Chondrocyte (in vitro differentiated cells): ENCODE data around the gene MEIS1. TPM values are rescaled to one million over a fixed set of nuclear protein-coding genes. Genes with fewer than 3 reads are reported as not detected.

Experiments used
- DNase-seq: peaks from one replicate; pipeline ENCODE4 v3.0.0; 2021; ENCODE audit warnings: mixed read lengths, low spot score
- H3K27ac Mint-ChIP-seq: one replicate; pipeline ENCODE4 v1.8.0; 2021; ENCODE audit warnings: mild to moderate bottlenecking, moderate library complexity, mixed read lengths; ENCODE audit not compliant: unreplicated experiment
- H3K27me3 Mint-ChIP-seq: 2 replicates; pipeline ENCODE4 v1.8.0; 2021; ENCODE audit warnings: low read depth, mixed read lengths
- H3K36me3 Mint-ChIP-seq: 2 replicates; pipeline ENCODE4 v1.8.0; 2021; ENCODE audit warnings: low read depth, mixed read lengths
- H3K4me1 Mint-ChIP-seq: 2 replicates; pipeline ENCODE4 v1.8.0; 2021; ENCODE audit warnings: low read depth, mild to moderate bottlenecking, mixed read lengths
- H3K4me3 Mint-ChIP-seq: one replicate; pipeline ENCODE4 v1.8.0; 2021; ENCODE audit warnings: mild to moderate bottlenecking, moderate library complexity, mixed read lengths; ENCODE audit not compliant: unreplicated experiment
- H3K9me3 Mint-ChIP-seq: 2 replicates; pipeline ENCODE4 v1.8.0; 2021; ENCODE audit warnings: low read depth, mixed read lengths
- CTCF ChIP-seq: fragments of 200-600 bp; sonication (generic); IDR thresholded peaks from 2 replicates; pipeline ENCODE4 v1.5.0; 2021; ENCODE audit warnings: antibody characterized with exemption, mild to moderate bottlenecking, moderate library complexity
- total RNA-seq: library from RNA; stranded (reverse); gene quantifications from 3 replicates; pipeline ENCODE4 v1.2.1, GENCODE V29; 2021

Gene MEIS1
- total RNA-seq, 1 donor from 2014 or later = 18.5 TPM

DNA sequence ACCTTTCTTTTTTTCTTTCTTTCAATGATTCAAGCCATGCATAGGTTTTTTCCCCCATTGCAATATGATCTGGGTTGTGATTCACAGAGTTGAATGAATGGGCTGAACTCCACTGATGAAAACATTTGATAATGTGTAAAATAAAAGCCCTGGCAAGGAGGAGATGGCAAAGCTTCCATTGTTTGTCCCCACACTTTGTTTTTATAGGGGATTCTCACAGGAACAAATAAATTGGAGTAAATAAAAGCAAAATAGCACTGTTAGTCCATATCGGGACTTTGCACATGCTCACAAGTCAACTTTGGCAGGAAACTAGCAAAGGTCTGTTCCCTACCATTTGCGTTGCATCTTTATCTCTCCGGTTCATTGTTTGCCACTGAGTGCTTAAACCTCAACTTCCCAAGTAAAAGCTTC lies 55.7 kb downstream of the MEIS1 start:
- no peak for TF ChIP-seq CTCF
- Mint-ChIP-seq H3K4me3 (no peak overlapping the region), H3K27me3 (no peaks in the 10 kb centered on the region), H3K4me1 (peaks cover 6% of the 10 kb centered on the region), H3K36me3 (peaks cover 7% of the 10 kb centered on the region), H3K9me3 (peaks cover 3% of the 10 kb centered on the region), H3K27ac (no peak overlapping the region)
- no peak for DNase-seq

- Mint-ChIP-seq H3K9me3 (no peaks in the 10 kb centered on the region), H3K4me3 (no peak overlapping the region), H3K4me1 (peaks cover 22% of the 10 kb centered on the region), H3K36me3 (peaks cover 2% of the 10 kb centered on the region), H3K27ac (no peak overlapping the region), H3K27me3 (no peaks in the 10 kb centered on the region)
- TF ChIP-seq CTCF = no peak
- DNase-seq = no peak
These were observed 59.8 kb downstream of the MEIS1 start for GRCh38 chr2:66494708-66495107.

GRCh38 chr2:66495788-66496640 lies 61.1 kb downstream of the MEIS1 start:
- H3K36me3 Mint-ChIP-seq = peaks cover 2% of the 10 kb centered on the region
- peak; percentile 37 for TF ChIP-seq CTCF
- DNase-seq = no peak
- peak overlapping the region; percentile 49 for H3K27ac Mint-ChIP-seq
- H3K4me1 Mint-ChIP-seq = peaks cover 22% of the 10 kb centered on the region
- H3K4me3 Mint-ChIP-seq = no peak overlapping the region
- H3K9me3 Mint-ChIP-seq = no peaks in the 10 kb centered on the region
- no peaks in the 10 kb centered on the region for H3K27me3 Mint-ChIP-seq

DNA sequence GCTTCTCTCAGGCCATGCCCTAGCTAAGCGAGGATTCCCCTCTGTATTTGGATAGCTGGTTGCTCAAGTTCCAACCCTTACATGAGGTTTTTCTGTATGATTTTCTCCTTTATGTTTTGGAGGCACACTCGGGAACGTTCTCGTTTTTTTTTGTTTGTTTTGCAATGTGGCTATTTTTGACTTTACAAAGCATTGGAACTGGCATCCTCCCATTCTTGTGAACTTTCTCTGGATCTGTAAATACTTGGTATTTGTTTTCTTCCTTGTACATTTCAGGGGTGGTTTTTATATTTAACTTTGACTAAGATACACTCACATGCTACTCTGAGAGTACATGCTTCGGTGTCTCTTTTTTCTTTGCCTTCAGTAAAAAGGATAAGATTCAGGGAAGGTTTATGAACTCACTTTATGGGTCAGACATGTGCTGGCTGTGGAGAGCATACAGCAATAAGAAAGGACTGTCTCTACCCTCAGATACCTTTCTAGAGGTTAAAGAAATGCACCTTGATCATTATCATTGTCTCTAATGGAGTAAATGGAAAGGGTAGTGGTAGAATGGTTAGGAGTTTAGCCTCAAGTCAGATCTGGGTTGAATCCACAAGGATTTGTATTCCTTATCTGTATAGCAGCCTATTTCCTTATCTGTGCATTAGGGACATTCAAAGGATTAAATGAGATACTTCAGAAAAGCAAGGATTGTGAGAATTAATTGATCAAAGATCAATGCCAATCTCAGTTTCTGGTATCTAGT lies 61.9 kb downstream of the MEIS1 start:
- TF ChIP-seq CTCF = no peak
- H3K9me3 Mint-ChIP-seq = no peaks in the 10 kb centered on the region
- no peaks in the 10 kb centered on the region for H3K27me3 Mint-ChIP-seq
- H3K36me3 Mint-ChIP-seq = peaks cover 2% of the 10 kb centered on the region
- DNase-seq = no peak
- H3K27ac Mint-ChIP-seq = peak overlapping the region; percentile 15
- H3K4me3 Mint-ChIP-seq = no peak overlapping the region
- peaks cover 22% of the 10 kb centered on the region for H3K4me1 Mint-ChIP-seq

DNA sequence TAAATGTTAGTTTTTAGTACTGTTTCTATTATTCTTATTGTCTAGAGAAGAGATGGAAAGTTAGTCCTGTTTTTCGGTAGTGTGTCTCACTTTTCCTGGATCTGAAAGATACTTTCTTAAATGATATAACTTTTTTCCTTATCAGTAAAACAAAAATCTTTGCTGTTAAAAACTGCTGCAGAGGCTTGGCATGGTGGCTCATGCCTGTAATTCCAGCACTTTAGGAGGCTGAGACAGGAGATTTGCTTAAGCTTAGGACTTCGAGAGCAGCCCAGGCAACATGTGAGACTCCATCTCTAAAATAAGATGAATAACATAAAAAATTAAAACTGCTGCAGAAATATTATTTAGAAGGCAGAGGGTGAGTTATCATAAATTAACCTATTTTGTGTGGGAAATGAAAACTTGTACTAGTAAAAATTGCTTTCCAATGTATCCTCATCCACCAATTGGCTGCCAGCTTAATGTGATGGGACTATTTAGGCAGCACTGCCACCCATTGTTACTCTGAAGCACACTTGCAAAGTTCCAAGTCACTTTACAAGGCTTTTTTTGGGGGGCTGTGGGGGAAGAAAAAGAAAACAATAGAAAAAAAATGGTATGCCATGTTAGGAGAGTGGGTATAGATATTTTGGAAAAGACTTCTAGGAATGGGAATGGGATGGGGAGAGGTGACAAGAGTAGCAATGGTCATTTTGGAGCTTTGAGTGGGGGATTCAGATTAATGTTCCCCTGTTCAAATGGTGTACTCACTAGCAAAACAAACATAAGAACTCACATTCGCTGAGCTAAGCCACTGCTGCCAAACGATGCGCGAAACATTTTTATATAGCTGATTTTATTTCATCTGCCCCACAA lies 62.7 kb downstream of the MEIS1 start:
- Mint-ChIP-seq H3K9me3 (no peaks in the 10 kb centered on the region), H3K4me1 (peaks cover 22% of the 10 kb centered on the region), H3K36me3 (peaks cover 2% of the 10 kb centered on the region), H3K4me3 (no peak overlapping the region), H3K27me3 (no peaks in the 10 kb centered on the region), H3K27ac (no peak overlapping the region)
- no peak for DNase-seq
- no peak for TF ChIP-seq CTCF
